ENCODE measurements around the gene ME3. TPM values are rescaled to one million over a fixed set of nuclear protein-coding genes. Genes with fewer than 3 reads are reported as not detected.

ME3 gene
- total and polyA plus RNA-seq, 11 donors, result 11.3 to 51.5 (median 31.3) TPM

DNA sequence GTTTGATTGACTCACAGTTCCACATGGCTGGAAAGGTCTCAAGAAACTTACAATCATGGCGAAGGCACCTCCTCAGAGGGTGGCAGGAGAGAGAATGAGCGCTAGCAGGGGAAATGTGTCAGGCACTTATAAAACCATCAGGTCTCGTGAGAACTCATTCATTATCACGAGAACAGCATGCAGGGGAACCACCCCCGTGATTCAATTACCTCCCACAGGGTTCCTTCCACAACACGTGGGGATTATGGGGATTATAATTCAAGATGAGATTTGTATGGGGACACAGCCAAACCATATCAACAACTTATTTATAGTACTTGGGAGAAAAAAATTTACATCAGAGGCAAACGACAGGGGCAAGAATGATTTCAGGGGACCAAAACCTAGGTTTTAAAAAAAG, 3.0 kb downstream of the ME3 start:
- WGBS, 4 donors, result 41 to 49% (median 45%) methylated on average over 7 of the region's 7 CpGs
- ATAC-seq (no peak), DNase-seq (no peak)
- no peaks in the 10 kb centered on the region for H3K27me3 ChIP-seq
- no peak overlapping the region for H3K4me3 ChIP-seq
- TF ChIP-seq, protein P1, sequence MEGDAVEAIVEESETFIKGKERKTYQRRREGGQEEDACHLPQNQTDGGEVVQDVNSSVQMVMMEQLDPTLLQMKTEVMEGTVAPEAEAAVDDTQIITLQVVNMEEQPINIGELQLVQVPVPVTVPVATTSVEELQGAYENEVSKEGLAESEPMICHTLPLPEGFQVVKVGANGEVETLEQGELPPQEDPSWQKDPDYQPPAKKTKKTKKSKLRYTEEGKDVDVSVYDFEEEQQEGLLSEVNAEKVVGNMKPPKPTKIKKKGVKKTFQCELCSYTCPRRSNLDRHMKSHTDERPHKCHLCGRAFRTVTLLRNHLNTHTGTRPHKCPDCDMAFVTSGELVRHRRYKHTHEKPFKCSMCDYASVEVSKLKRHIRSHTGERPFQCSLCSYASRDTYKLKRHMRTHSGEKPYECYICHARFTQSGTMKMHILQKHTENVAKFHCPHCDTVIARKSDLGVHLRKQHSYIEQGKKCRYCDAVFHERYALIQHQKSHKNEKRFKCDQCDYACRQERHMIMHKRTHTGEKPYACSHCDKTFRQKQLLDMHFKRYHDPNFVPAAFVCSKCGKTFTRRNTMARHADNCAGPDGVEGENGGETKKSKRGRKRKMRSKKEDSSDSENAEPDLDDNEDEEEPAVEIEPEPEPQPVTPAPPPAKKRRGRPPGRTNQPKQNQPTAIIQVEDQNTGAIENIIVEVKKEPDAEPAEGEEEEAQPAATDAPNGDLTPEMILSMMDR (IDR thresholded peaks at IDR 0.05), result no peak
- no peak for TF ChIP-seq POLR2A (IDR thresholded peaks at IDR 0.05)
- peaks cover 0 to 14% (median 0%) of the 10 kb centered on the region in 9 donors for H3K36me3 ChIP-seq
- intact Hi-C loops (cut with DNase I), result loop anchor here in 5 of 10 donors (5.0 kb wide), 2 partner anchors 37 to 42 kb away; no protein-coding TSS in a partner anchor
- peaks cover 0 to 43% (median 23%) of the 10 kb centered on the region in 12 donors for H3K4me1 ChIP-seq
- peak overlapping the region in 6 of 12 donors; percentile 89 to 98 (median 96) for H3K27ac ChIP-seq
- H3K9me3 ChIP-seq, result no peaks in the 10 kb centered on the region

DNA sequence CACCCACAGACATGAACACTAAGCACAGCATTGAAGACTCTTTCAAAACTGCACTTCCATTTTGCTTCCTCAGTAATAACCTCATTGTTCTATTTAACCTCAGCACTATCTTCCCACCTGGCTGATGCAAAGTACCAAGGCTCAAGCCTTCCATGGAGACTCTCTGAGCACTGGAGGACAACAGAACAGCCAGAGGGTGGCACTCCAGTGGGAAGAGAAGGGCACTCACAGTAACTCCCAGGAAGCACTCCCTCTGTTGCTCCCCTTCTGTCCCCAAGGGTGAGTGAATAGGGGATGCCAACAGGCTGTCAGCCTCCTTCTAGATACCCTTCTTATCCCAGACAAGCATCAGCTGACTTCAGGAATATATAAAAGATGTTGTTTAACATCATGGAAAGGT, 3.5 kb downstream of the ME3 start:
- Histone ChIP-seq H3K4me1 (peaks cover 0 to 43% (median 23%) of the 10 kb centered on the region in 12 donors), H3K4me3 (no peak overlapping the region), H3K36me3 (peaks cover 0 to 19% (median 0%) of the 10 kb centered on the region in 9 donors), H3K27me3 (no peaks in the 10 kb centered on the region), H3K27ac (peak overlapping the region in 5 of 12 donors; percentile 4 to 96 (median 95)), H3K9me3 (no peaks in the 10 kb centered on the region)
- TF ChIP-seq POLR2A (IDR thresholded peaks at IDR 0.05), result no peak
- no peak for ATAC-seq
- no peak for DNase-seq
- intact Hi-C loops (cut with DNase I), result loop anchor here in 5 of 10 donors (5.0 kb wide), 2 partner anchors 37 to 42 kb away; no protein-coding TSS in a partner anchor

DNA sequence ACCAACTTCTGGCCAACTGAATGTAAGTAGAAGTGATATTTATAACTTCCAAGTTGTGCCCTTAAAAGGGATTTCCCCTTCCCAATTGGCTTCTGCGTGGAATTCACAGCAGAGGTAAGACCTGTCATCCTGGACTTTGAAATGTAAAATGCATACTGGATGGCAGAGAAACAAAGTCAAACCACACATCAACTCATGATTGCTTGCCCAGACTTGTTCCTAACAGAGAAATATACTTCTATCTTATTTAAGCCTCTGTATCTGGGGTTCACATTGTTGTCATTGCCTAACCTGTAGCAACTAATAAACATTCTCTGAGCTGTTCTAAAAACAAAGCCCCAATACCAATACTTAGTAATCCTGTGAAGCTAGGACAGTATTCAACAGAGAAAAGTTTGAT, 6.2 kb downstream of the ME3 start:
- H3K27ac ChIP-seq, result peak overlapping the region in 1 of 12 donors; percentile 19
- peaks cover 0 to 22% (median 0%) of the 10 kb centered on the region in 9 donors for H3K36me3 ChIP-seq
- TF ChIP-seq POLR2A (IDR thresholded peaks at IDR 0.05), result no peak
- TF ChIP-seq, protein P1 (IDR thresholded peaks at IDR 0.05), result no peak
- H3K27me3 ChIP-seq, result no peaks in the 10 kb centered on the region
- DNase-seq (no peak), ATAC-seq (no peak)
- no peaks in the 10 kb centered on the region for H3K9me3 ChIP-seq
- peaks cover 0 to 37% (median 18%) of the 10 kb centered on the region in 12 donors for H3K4me1 ChIP-seq
- intact Hi-C loops (cut with DNase I), result loop anchor here in 5 of 10 donors (5.0 kb wide), 2 partner anchors 34 to 39 kb away; no protein-coding TSS in a partner anchor
- WGBS, 4 donors, result 43 to 76% (median 53%) methylated on average over 1 of the region's 1 CpG
- H3K4me3 ChIP-seq, result no peak overlapping the region

DNA sequence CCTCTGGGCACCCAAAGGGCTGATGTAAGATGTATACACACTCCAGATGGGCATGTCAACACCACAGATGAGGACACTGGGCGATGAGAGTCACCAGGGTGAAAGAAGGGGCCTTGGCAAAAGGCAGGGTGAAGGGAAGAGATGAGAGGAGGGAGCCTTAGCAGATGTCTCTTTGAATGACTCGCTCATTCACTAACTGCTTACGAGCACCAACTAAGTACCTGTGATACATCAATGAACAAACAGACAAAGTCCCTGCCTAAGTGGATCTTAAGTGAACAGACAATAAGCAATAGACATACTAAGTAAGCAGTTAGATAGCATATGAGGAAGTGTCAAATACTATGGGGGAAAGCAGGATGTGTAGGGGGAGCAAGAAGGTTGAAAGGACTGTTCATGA, 7.5 kb downstream of the ME3 start:
- no peak overlapping the region for H3K4me3 ChIP-seq
- 93 to 97% (median 96%) methylated on average over 3 of the region's 3 CpGs for WGBS, 4 donors
- peaks cover 0 to 22% (median 0%) of the 10 kb centered on the region in 9 donors for H3K36me3 ChIP-seq
- intact Hi-C loops (cut with DNase I), result loop anchor here in 5 of 10 donors (5.0 kb wide), 2 partner anchors 33 to 38 kb away; no protein-coding TSS in a partner anchor
- H3K4me1 ChIP-seq, result peaks cover 0 to 41% (median 8%) of the 10 kb centered on the region in 12 donors
- no peak for TF ChIP-seq POLR2A (IDR thresholded peaks at IDR 0.05)
- TF ChIP-seq, protein P1 (IDR thresholded peaks at IDR 0.05), result no peak
- H3K9me3 ChIP-seq, result no peaks in the 10 kb centered on the region
- ATAC-seq (no peak), DNase-seq (no peak)
- H3K27ac ChIP-seq, result no peak overlapping the region
- H3K27me3 ChIP-seq, result no peaks in the 10 kb centered on the region
